Activated B cell treated with CpG ODN at 0.5 μM for 24 hours (primary cell): ENCODE results near the gene LSAMP. TPM values are rescaled to one million over a fixed set of nuclear protein-coding genes. Genes with fewer than 3 reads are reported as not detected.

Experiments
- ATAC-seq: fragments of 200-7000 bp; cut with Tn5 transposase; one replicate; pipeline ENCODE4 v1.10.0; 2021; ENCODE audit warnings: low read depth, mild to moderate bottlenecking, moderate library complexity
- CTCF ChIA-PET: fragments of 350-600 bp; sonication (Branson Sonifier 250); formaldehyde crosslinking; loops from one replicate; lab custom pipeline; 2021; ENCODE audit warnings: antibody characterized with exemption; lab: Charles Lee
- POLR2A ChIA-PET: fragments of 350-600 bp; sonication (Branson Sonifier 250); formaldehyde crosslinking; loops from one replicate; lab custom pipeline; 2021; ENCODE audit warnings: antibody characterized with exemption; lab: Charles Lee
- DNase-seq: peaks from one replicate; pipeline ENCODE4 v3.0.0; 2022
- H3K27ac Mint-ChIP-seq: one replicate; pipeline ENCODE4 v1.8.0; 2020; ENCODE audit warnings: mixed read lengths
- H3K27me3 Mint-ChIP-seq: one replicate; pipeline ENCODE4 v1.8.0; 2021; ENCODE audit warnings: mixed read lengths
- H3K36me3 Mint-ChIP-seq: one replicate; pipeline ENCODE4 v1.8.0; 2021; ENCODE audit warnings: low read depth, mixed read lengths
- H3K4me1 Mint-ChIP-seq: one replicate; pipeline ENCODE4 v1.8.0; 2021; ENCODE audit warnings: mixed read lengths
- H3K4me3 Mint-ChIP-seq: one replicate; pipeline ENCODE4 v1.8.0; 2020; ENCODE audit warnings: mild to moderate bottlenecking, mixed read lengths
- H3K9me3 Mint-ChIP-seq: one replicate; pipeline ENCODE4 v1.8.0; 2020; ENCODE audit warnings: mixed read lengths
- intact Hi-C: fragments of 100-400 bp; cut with micrococcal nuclease; formaldehyde crosslinking; loops from one replicate; pipeline ENCODE4 v1.15.1; 2024
- total RNA-seq: library from RNA; stranded (reverse); gene quantifications from 2 replicates; pipeline ENCODE4 v1.2.3, GENCODE V29; 2022
- TF ChIP-seq, protein P1 (sequence below): fragments of 200-600 bp; IDR thresholded peaks from one replicate; pipeline ENCODE4 v1.8.0; 2022; ENCODE audit warnings: antibody characterized with exemption, mild to moderate bottlenecking

LSAMP gene
- total RNA-seq, 1 donor from 2014 or later: 0.16 TPM

DNA sequence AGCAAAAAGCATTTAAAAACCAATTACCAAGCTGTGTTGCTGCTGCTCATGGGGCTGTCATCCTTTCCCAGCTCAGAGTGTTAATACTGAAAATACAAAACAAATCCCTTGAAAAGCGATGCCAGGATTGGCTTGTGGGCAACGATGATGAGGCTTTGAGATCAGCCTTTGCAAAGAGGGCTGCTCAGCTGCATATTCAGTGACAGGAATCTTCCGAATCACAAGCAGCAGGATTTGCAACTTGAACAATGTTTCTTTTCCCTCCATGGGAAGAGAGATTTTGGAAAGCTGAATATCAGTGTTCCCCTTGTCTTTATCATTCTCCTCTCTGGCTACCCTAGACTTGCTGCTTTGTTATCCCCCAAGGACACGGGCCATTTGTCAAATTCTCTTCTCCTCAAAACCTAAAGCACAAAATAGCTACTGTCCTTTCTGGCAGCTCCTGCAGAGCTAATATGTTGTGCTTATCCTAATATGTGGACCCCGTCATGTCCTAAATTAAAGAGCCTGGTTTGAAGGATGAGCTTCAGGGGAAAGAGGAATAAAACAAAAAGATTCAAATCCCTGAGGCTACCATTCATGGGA, 446.2 kb downstream of the LSAMP start:
- POLR2A ChIA-PET: no interaction called here
- TF ChIP-seq, protein P1, sequence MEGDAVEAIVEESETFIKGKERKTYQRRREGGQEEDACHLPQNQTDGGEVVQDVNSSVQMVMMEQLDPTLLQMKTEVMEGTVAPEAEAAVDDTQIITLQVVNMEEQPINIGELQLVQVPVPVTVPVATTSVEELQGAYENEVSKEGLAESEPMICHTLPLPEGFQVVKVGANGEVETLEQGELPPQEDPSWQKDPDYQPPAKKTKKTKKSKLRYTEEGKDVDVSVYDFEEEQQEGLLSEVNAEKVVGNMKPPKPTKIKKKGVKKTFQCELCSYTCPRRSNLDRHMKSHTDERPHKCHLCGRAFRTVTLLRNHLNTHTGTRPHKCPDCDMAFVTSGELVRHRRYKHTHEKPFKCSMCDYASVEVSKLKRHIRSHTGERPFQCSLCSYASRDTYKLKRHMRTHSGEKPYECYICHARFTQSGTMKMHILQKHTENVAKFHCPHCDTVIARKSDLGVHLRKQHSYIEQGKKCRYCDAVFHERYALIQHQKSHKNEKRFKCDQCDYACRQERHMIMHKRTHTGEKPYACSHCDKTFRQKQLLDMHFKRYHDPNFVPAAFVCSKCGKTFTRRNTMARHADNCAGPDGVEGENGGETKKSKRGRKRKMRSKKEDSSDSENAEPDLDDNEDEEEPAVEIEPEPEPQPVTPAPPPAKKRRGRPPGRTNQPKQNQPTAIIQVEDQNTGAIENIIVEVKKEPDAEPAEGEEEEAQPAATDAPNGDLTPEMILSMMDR: no peak
- Mint-ChIP-seq H3K9me3 (no peaks in the 10 kb centered on the region), H3K27ac (no peak overlapping the region), H3K27me3 (peaks cover 4% of the 10 kb centered on the region), H3K4me1 (no peaks in the 10 kb centered on the region), H3K4me3 (no peak overlapping the region), H3K36me3 (no peaks in the 10 kb centered on the region)
- DNase-seq: no peak
- CTCF ChIA-PET: no interaction called here
- ATAC-seq: no peak
- intact Hi-C loops: no loop called here

- ATAC-seq (no peak), DNase-seq (no peak)
- Mint-ChIP-seq H3K4me3 (no peak overlapping the region), H3K36me3 (no peaks in the 10 kb centered on the region), H3K27ac (no peak overlapping the region), H3K27me3 (peaks cover 4% of the 10 kb centered on the region), H3K9me3 (no peaks in the 10 kb centered on the region), H3K4me1 (no peaks in the 10 kb centered on the region)
- TF ChIP-seq, protein P1: no peak
- intact Hi-C loops: no loop called here
- POLR2A ChIA-PET: no interaction called here
- CTCF ChIA-PET: no interaction called here
These were observed 448.7 kb downstream of the LSAMP start for GRCh38 chr3:115996420-115997108.

DNA sequence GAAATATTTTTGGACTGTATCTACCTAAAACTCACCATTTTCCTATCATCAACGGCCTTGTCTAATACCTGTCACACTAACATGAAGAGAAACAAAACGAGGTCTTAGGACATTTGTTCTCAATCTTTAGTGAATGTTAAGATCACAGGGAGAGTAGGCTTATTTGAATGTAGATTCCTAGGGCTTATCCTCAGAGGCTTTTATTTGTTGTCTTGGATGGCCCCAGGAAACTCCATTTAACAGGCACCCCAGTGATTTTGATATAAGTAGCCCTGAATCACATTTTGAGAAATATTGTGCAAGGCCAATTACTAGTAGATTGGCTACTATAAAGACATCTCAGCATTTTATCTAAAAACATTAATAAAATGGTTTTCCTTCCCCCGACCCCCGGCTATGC, 454.6 kb downstream of the LSAMP start:
- no peaks in the 10 kb centered on the region for H3K9me3 Mint-ChIP-seq
- TF ChIP-seq, protein P1: no peak
- DNase-seq: no peak
- CTCF ChIA-PET: no interaction called here
- POLR2A ChIA-PET: no interaction called here
- intact Hi-C loops: no loop called here
- ATAC-seq: no peak
- H3K36me3 Mint-ChIP-seq: no peaks in the 10 kb centered on the region
- H3K27ac Mint-ChIP-seq: no peak overlapping the region
- no peaks in the 10 kb centered on the region for H3K4me1 Mint-ChIP-seq
- no peaks in the 10 kb centered on the region for H3K27me3 Mint-ChIP-seq
- H3K4me3 Mint-ChIP-seq: no peak overlapping the region

- Mint-ChIP-seq H3K27me3 (no peaks in the 10 kb centered on the region), H3K36me3 (no peaks in the 10 kb centered on the region)
- CTCF ChIA-PET: no interaction called here
These were observed 455.4 kb downstream of the LSAMP start for GRCh38 chr3:115989684-115990421.

More at GRCh38 chr3:115989684-115990421, 455.4 kb downstream of the LSAMP start:
- Mint-ChIP-seq H3K4me3 (no peak overlapping the region), H3K4me1 (no peaks in the 10 kb centered on the region), H3K9me3 (no peaks in the 10 kb centered on the region), H3K27ac (no peak overlapping the region)
- POLR2A ChIA-PET: no interaction called here
- intact Hi-C loops: loop anchor here (10.0 kb wide), 1 partner anchor 765 kb away; no protein-coding TSS in a partner anchor
- no peak for ATAC-seq
- TF ChIP-seq, protein P1: no peak
- no peak for DNase-seq
